ENCODE results near the gene CCR5. TPM values are rescaled to one million over a fixed set of nuclear protein-coding genes. Genes with fewer than 3 reads are reported as not detected.

Gene CCR5
- total RNA-seq, 4 donors from 2014 or later = 1.1 to 3.7 (median 1.4) TPM; not detected in 1

- H3K4me1 ChIP-seq = peaks cover 0 to 22% (median 8%) of the 10 kb centered on the region in 4 donors
- WGBS, 2 donors (ENCODE audit: low coverage in 1 of 2) = 53 to 100% methylated on average over 1 to 8 of the region's 8 CpGs
- in situ Hi-C loops (cut with MboI; ENCODE audit: low pct_ligation_motif_present in 1 of 4, low pct_unique_long_range_greater_than_20kb in 1 of 4, low sequenced_read_pairs in 3 of 4) (loop anchor here in 2 of 4 donors (10.0 to 25.0 kb wide), 2 partner anchors 294 to 441 kb away; partner anchors contain the start of gene CXCR6 (in 1 of the 2)), intact Hi-C loops (cut with DNase I; ENCODE audit: low total_unique reads) (no loop called here)
- no peak overlapping the region for H3K4me3 ChIP-seq
- no peaks in the 10 kb centered on the region for H3K36me3 ChIP-seq
- no peaks in the 10 kb centered on the region for H3K9me3 ChIP-seq
- no peaks in the 10 kb centered on the region for H3K27me3 ChIP-seq
- TF ChIP-seq, protein P1, sequence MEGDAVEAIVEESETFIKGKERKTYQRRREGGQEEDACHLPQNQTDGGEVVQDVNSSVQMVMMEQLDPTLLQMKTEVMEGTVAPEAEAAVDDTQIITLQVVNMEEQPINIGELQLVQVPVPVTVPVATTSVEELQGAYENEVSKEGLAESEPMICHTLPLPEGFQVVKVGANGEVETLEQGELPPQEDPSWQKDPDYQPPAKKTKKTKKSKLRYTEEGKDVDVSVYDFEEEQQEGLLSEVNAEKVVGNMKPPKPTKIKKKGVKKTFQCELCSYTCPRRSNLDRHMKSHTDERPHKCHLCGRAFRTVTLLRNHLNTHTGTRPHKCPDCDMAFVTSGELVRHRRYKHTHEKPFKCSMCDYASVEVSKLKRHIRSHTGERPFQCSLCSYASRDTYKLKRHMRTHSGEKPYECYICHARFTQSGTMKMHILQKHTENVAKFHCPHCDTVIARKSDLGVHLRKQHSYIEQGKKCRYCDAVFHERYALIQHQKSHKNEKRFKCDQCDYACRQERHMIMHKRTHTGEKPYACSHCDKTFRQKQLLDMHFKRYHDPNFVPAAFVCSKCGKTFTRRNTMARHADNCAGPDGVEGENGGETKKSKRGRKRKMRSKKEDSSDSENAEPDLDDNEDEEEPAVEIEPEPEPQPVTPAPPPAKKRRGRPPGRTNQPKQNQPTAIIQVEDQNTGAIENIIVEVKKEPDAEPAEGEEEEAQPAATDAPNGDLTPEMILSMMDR (IDR thresholded peaks at IDR 0.05) = peak; percentile 46 to 61 (median 58)
- no peak for TF ChIP-seq POLR2AphosphoS5 (IDR thresholded peaks at IDR 0.05)
- H3K27ac ChIP-seq = no peak overlapping the region
- DNase-seq = peak; percentile 76
Observed at GRCh38 chr3:46378426-46378942, 7.7 kb downstream of the CCR5 start.

GRCh38 chr3:46380471-46381221 lies 9.9 kb downstream of the CCR5 start:
- H3K9me3 ChIP-seq = no peaks in the 10 kb centered on the region
- H3K27me3 ChIP-seq = no peaks in the 10 kb centered on the region
- H3K4me3 ChIP-seq = no peak overlapping the region
- 50 to 75% methylated on average over 2 to 8 of the region's 8 CpGs for WGBS, 2 donors (ENCODE audit: low coverage in 1 of 2)
- peaks cover 0 to 34% (median 13%) of the 10 kb centered on the region in 4 donors for H3K4me1 ChIP-seq
- in situ Hi-C loops (cut with MboI; ENCODE audit: low pct_ligation_motif_present in 1 of 4, low pct_unique_long_range_greater_than_20kb in 1 of 4, low sequenced_read_pairs in 3 of 4) (loop anchor here in 1 of 4 donors (25.0 kb wide), 1 partner anchor 443 kb away; the partner anchor contains the start of gene CXCR6), intact Hi-C loops (cut with DNase I; ENCODE audit: low total_unique reads) (no loop called here)
- DNase-seq = no peak
- H3K36me3 ChIP-seq = no peaks in the 10 kb centered on the region
- TF ChIP-seq, protein P1 (IDR thresholded peaks at IDR 0.05) = no peak
- TF ChIP-seq POLR2AphosphoS5 (IDR thresholded peaks at IDR 0.05) = no peak
- TF ChIP-seq POLR2A (IDR thresholded peaks at IDR 0.05) = no peak
- no peak for TF ChIP-seq EP300 (IDR thresholded peaks at IDR 0.05; ENCODE audit: low read depth)
- H3K27ac ChIP-seq = no peak overlapping the region

GRCh38 chr3:46381625-46382024 lies 10.9 kb downstream of the CCR5 start:
- no peak for DNase-seq

More at GRCh38 chr3:46381625-46382024, 10.9 kb downstream of the CCR5 start:
- Histone ChIP-seq H3K27me3 (no peaks in the 10 kb centered on the region), H3K4me1 (peaks cover 0 to 39% (median 17%) of the 10 kb centered on the region in 4 donors), H3K4me3 (no peak overlapping the region), H3K36me3 (no peaks in the 10 kb centered on the region), H3K27ac (no peak overlapping the region), H3K9me3 (no peaks in the 10 kb centered on the region)
- intact Hi-C loops (cut with DNase I; ENCODE audit: low total_unique reads) = no loop called here
- in situ Hi-C loops (cut with MboI; ENCODE audit: low pct_ligation_motif_present in 1 of 4, low pct_unique_long_range_greater_than_20kb in 1 of 4, low sequenced_read_pairs in 3 of 4) = loop anchor here in 1 of 4 donors (25.0 kb wide), 1 partner anchor 444 kb away; the partner anchor contains the start of gene CXCR6
- WGBS, 2 donors (ENCODE audit: low coverage in 1 of 2) = 63% methylated on average over 3 of the region's 3 CpGs; no CpG with 5 or more reads in 1 of the 2 donors
- TF ChIP-seq POLR2AphosphoS5 (IDR thresholded peaks at IDR 0.05) (no peak), POLR2A (IDR thresholded peaks at IDR 0.05) (no peak), EP300 (IDR thresholded peaks at IDR 0.05; ENCODE audit: low read depth) (no peak)
- TF ChIP-seq, protein P1 (IDR thresholded peaks at IDR 0.05) = no peak

Measured in transverse colon (tissue), 4 donors.